ENCODE measurements around the gene ATP1A4.

- no peak for TF ChIP-seq CTCF (IDR thresholded peaks at IDR 0.05)
- no peak for TF ChIP-seq POLR2A (IDR thresholded peaks at IDR 0.05)
These were observed 12.2 kb downstream of the ATP1A4 start for GRCh38 chr1:160163615-160164014.

All from prostate gland (tissue), 2 donors.